ENCODE data around the gene ACOT2. TPM values are rescaled to one million over a fixed set of nuclear protein-coding genes. Genes with fewer than 3 reads are reported as not detected.
A peak's percentile ranks its signal among the peaks of the same experiment; 100 is the strongest.

Gene ACOT2
- total and polyA plus RNA-seq, 7 donors: 31.2 to 153 (median 65.4) TPM

DNA sequence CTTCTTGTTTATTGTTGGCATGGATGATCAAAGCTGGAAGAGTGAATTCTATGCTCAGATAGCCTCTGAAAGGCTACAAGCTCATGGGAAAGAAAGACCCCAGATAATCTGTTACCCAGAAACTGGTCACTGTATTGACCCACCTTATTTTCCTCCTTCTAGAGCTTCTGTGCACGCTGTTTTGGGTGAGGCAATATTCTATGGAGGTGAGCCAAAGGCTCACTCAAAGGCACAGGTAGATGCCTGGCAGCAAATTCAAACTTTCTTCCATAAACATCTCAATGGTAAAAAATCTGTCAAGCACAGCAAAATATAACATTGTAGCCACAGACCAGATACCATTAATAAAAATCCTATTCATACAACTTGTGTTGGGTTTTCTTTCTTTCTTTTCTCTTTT, 50.5 kb downstream of the ACOT2 start:
- H3K4me1 ChIP-seq: no peaks in the 10 kb centered on the region
- DNase-seq (no peak), ATAC-seq (no peak)
- H3K27me3 ChIP-seq (ENCODE audit: insufficient read depth in 3 of 3, low read length in 2 of 3): no peaks in the 10 kb centered on the region
- H3K27ac ChIP-seq: no peak overlapping the region
- no peak overlapping the region for H3K4me3 ChIP-seq
- TF ChIP-seq, protein P1, sequence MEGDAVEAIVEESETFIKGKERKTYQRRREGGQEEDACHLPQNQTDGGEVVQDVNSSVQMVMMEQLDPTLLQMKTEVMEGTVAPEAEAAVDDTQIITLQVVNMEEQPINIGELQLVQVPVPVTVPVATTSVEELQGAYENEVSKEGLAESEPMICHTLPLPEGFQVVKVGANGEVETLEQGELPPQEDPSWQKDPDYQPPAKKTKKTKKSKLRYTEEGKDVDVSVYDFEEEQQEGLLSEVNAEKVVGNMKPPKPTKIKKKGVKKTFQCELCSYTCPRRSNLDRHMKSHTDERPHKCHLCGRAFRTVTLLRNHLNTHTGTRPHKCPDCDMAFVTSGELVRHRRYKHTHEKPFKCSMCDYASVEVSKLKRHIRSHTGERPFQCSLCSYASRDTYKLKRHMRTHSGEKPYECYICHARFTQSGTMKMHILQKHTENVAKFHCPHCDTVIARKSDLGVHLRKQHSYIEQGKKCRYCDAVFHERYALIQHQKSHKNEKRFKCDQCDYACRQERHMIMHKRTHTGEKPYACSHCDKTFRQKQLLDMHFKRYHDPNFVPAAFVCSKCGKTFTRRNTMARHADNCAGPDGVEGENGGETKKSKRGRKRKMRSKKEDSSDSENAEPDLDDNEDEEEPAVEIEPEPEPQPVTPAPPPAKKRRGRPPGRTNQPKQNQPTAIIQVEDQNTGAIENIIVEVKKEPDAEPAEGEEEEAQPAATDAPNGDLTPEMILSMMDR (IDR thresholded peaks at IDR 0.05): no peak
- no peaks in the 10 kb centered on the region for H3K9me3 ChIP-seq
- no peaks in the 10 kb centered on the region for H3K36me3 ChIP-seq (ENCODE audit: insufficient read depth in 1 of 2, low read depth in 1 of 2)
- WGBS, 3 donors: 75 to 95% (median 92%) methylated on average over 1 of the region's 1 CpG
- intact Hi-C loops (cut with DNase I): no loop called here

DNA sequence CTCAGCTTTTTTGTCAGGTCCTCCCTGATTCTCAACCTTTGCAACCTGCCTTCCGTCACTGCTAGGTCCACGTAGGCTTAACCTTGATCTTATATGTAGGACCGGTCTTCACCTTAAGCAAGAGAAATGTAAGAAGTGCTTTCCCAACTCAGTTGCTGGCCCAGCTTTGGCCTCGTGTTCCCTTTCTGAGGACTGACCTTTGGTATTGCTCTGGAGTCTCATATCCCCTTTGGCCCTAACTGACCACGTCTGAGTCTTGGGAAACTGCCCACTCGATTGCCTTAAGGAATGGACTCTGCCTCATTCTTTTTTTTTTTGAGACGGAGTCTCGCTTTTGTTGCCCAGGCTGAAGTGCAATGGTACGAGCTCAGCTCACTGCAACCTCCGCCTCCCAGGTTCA, 51.3 kb downstream of the ACOT2 start:
- no peak overlapping the region for H3K4me3 ChIP-seq
- no peak overlapping the region for H3K27ac ChIP-seq
- H3K9me3 ChIP-seq: no peaks in the 10 kb centered on the region
- H3K4me1 ChIP-seq: no peaks in the 10 kb centered on the region
- no peaks in the 10 kb centered on the region for H3K27me3 ChIP-seq (ENCODE audit: insufficient read depth in 3 of 3, low read length in 2 of 3)
- H3K36me3 ChIP-seq (ENCODE audit: insufficient read depth in 1 of 2, low read depth in 1 of 2): no peaks in the 10 kb centered on the region
- ATAC-seq (peak in 1 of 4 donors; percentile 27), DNase-seq (no peak)
- TF ChIP-seq, protein P1 (IDR thresholded peaks at IDR 0.05): no peak
- 63 to 83% (median 67%) methylated on average over 10 of the region's 10 CpGs for WGBS, 3 donors
- intact Hi-C loops (cut with DNase I): no loop called here

DNA sequence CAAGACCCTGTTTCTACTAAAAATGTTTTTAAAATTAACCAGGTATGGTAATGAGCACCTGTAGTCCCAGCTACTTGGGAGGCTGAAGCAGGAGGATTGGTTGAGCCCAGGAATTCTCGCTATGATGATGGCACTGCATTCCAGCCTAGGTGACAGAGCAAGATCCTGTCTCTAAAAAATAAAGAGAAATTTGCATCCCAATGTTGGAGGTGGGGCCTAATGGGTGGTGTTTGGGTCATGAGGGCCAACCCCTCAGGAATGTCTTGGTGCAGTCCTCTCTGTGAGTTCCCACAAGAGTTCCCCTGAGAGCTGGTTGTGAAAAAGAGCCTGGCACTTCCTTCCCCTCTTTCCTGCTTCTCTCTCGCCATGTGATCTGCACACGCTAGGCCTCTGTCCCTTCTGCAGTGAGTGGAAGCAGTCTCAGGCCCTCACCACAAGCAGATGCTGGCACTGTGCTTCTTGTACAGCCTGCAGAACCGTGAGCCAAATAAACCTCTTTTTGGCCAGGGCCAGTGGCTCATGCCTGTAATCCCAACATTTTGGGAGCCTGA, 54.6 kb downstream of the ACOT2 start:
- WGBS, 3 donors: 87 to 95% (median 89%) methylated on average over 4 of the region's 4 CpGs
- no peak overlapping the region for H3K27ac ChIP-seq
- DNase-seq: no peak
- intact Hi-C loops (cut with DNase I): no loop called here
- no peaks in the 10 kb centered on the region for H3K27me3 ChIP-seq (ENCODE audit: insufficient read depth in 3 of 3, low read length in 2 of 3)
- H3K36me3 ChIP-seq (ENCODE audit: insufficient read depth in 1 of 2, low read depth in 1 of 2): no peaks in the 10 kb centered on the region
- no peak for ATAC-seq
- H3K4me3 ChIP-seq: no peak overlapping the region
- H3K4me1 ChIP-seq: no peaks in the 10 kb centered on the region
- H3K9me3 ChIP-seq: no peaks in the 10 kb centered on the region
- TF ChIP-seq, protein P1 (IDR thresholded peaks at IDR 0.05): no peak

Other genes with a start within 250 kb of the ACOT2 start
- gene NUMB, start 110.7 kb upstream of the ACOT2 start, total RNA-seq: 10 to 100 TPM; 21.8 to 26.4 (median 25.2) TPM
- 10 to 100 TPM; 12.5 to 25.9 (median 17.3) TPM for gene NUMB, start 110.7 kb upstream of the ACOT2 start, polyA plus RNA-seq
- gene RIOX1, start 78.3 kb upstream of the ACOT2 start, total RNA-seq: 1 to 10 TPM; 3.9 to 5.7 (median 5.7) TPM
- gene RIOX1, start 78.3 kb upstream of the ACOT2 start, polyA plus RNA-seq: 1 to 10 TPM; 3.5 to 4.0 (median 3.8) TPM
- gene ACOT1, start 32.1 kb upstream of the ACOT2 start, total RNA-seq: 10 to 100 TPM in 2 of 4 donors, 1 to 10 TPM in 2; 3.1 to 19.5 (median 10.5) TPM
- 10 to 100 TPM in 1 of 3 donors, 1 to 10 TPM in 2; 6.1 to 12.9 (median 7.4) TPM for gene ACOT1, start 32.1 kb upstream of the ACOT2 start, polyA plus RNA-seq
- gene HEATR4, start 10.3 kb upstream of the ACOT2 start, total RNA-seq: under 1 TPM in 2 of 4 donors, not detected in 2; 0.10 to 0.24 TPM
- gene HEATR4, start 10.3 kb upstream of the ACOT2 start, polyA plus RNA-seq: under 1 TPM; 0.03 to 0.08 (median 0.03) TPM
- under 1 TPM; 0.25 to 0.60 (median 0.32) TPM for gene ACOT4, start 22.7 kb downstream of the ACOT2 start, total RNA-seq
- gene ACOT4, start 22.7 kb downstream of the ACOT2 start, polyA plus RNA-seq: 1 to 10 TPM in 1 of 3 donors, under 1 TPM in 2; 0.11 to 2.5 (median 0.16) TPM
- not detected for gene ACOT6, start 43.3 kb downstream of the ACOT2 start, total RNA-seq
- gene ACOT6, start 43.3 kb downstream of the ACOT2 start, polyA plus RNA-seq: not detected
- gene DNAL1, start 75.8 kb downstream of the ACOT2 start, total RNA-seq: 1 to 10 TPM; 4.3 to 8.4 (median 6.3) TPM
- 10 to 100 TPM in 1 of 3 donors, 1 to 10 TPM in 2; 6.0 to 20.0 (median 7.1) TPM for gene DNAL1, start 75.8 kb downstream of the ACOT2 start, polyA plus RNA-seq
- gene PNMA1, start 145.2 kb downstream of the ACOT2 start, total RNA-seq: 10 to 100 TPM in 3 of 4 donors, 1 to 10 TPM in 1; 9.3 to 27.0 (median 17.0) TPM
- gene PNMA1, start 145.2 kb downstream of the ACOT2 start, polyA plus RNA-seq: 10 to 100 TPM; 11.0 to 28.8 (median 19.6) TPM

Data from psoas muscle (tissue), 8 donors.